GM12891 (cell line): ENCODE results near the gene NUP50.

Experiments
- PAX5 ChIP-seq: IDR thresholded peaks from 2 replicates; pipeline ENCODE4 v1.6.1; 2011; ENCODE audit warnings: low read length, moderate library complexity, mild to moderate bottlenecking; ENCODE audit not compliant: insufficient read depth, severe bottlenecking
- POLR2A ChIP-seq: IDR thresholded peaks from 2 replicates; pipeline ENCODE4 v1.6.1; 2011; ENCODE audit warnings: low read depth, low read length, control low read depth
- POLR2AphosphoS5 ChIP-seq: IDR thresholded peaks from 2 replicates; pipeline ENCODE4 v1.6.1; 2011; ENCODE audit warnings: low read depth, low read length, control low read depth
- POU2F2 ChIP-seq: IDR thresholded peaks from 2 replicates; pipeline ENCODE4 v1.6.1; 2011; ENCODE audit warnings: low read depth, mild to moderate bottlenecking, control low read depth, low read length, moderate library complexity
- SPI1 ChIP-seq: IDR thresholded peaks from 2 replicates; pipeline ENCODE4 v1.6.1; 2011; ENCODE audit warnings: low read depth, low read length, control low read depth
- TAF1 ChIP-seq: IDR thresholded peaks from 2 replicates; pipeline ENCODE4 v1.6.1; 2011; ENCODE audit warnings: low read depth, low read length, control low read depth

DNA sequence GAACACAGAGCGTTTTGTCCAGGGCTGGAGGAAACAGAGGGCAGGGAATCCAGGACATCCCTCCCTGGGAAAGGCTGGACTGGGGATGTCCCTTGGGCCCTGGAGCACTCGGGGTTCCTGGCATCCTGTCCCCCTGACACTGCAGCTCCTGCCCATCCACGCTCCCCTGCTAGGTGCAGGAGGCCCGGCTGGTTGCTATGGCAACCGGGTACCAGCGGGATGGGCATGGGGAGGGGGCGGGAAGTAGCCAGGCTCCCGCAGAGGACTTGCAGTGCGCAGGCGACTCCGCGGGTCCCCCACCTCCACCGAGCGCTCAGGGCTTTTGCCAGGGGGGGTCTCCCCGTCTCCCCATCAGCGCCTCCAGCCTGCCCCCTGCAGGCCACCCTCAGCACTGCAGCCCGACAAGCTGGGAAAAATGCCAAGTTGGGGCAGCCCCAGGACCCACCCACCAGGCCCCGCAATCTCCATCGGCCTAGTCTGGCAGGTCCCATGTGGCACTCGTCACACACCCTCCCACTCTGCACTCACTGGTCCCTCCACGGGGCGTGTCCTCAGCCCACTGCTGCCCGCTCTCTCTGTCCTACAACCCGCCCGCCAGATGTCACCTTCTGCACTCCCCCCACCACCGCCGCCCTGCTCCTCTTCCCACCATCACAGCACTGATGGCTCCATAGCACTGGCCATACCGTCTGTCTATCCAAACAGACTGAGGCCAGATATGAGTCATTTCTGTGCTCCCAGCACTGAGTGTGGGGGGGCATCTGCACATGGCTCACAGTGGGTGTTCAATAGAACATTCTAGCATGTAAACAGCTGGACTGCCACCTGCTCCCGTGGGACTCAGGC lies 45.5 kb downstream of the NUP50 start:
- TF ChIP-seq POLR2A (no peak), TAF1 (no peak), POLR2AphosphoS5 (no peak), SPI1 (no peak), POU2F2 (no peak), PAX5 (no peak)
